ENCODE measurements around the gene GP2.

- TF ChIP-seq, protein P1, sequence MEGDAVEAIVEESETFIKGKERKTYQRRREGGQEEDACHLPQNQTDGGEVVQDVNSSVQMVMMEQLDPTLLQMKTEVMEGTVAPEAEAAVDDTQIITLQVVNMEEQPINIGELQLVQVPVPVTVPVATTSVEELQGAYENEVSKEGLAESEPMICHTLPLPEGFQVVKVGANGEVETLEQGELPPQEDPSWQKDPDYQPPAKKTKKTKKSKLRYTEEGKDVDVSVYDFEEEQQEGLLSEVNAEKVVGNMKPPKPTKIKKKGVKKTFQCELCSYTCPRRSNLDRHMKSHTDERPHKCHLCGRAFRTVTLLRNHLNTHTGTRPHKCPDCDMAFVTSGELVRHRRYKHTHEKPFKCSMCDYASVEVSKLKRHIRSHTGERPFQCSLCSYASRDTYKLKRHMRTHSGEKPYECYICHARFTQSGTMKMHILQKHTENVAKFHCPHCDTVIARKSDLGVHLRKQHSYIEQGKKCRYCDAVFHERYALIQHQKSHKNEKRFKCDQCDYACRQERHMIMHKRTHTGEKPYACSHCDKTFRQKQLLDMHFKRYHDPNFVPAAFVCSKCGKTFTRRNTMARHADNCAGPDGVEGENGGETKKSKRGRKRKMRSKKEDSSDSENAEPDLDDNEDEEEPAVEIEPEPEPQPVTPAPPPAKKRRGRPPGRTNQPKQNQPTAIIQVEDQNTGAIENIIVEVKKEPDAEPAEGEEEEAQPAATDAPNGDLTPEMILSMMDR (IDR thresholded peaks at IDR 0.05): no peak
- TF ChIP-seq POLR2A (IDR thresholded peaks at IDR 0.05) (no peak), EP300 (IDR thresholded peaks at IDR 0.05) (no peak)
Measured at GRCh38 chr16:20316715-20317114, 10.6 kb downstream of the GP2 start.

All from tibial nerve (tissue), 4 donors.